Neuronal stem cell (in vitro differentiated cells): ENCODE measurements around the gene JAKMIP1.
A peak's percentile ranks its signal among the peaks of the same experiment; 100 is the strongest.

Experiments used
- DNase-seq: peaks from one replicate; pipeline ENCODE4 v3.0.0-alpha.2; 2013; ENCODE audit warnings: low spot score
- H2AFZ ChIP-seq: one replicate; pipeline ENCODE4 v1.6.1; 2013; ENCODE audit warnings: mild to moderate bottlenecking, low read length, inconsistent platforms
- H2AK5ac ChIP-seq: 2 replicates; pipeline ENCODE4 v1.6.1; 2013; ENCODE audit warnings: low read depth, mild to moderate bottlenecking, inconsistent platforms, low read length, moderate library complexity, mixed read lengths
- H2BK120ac ChIP-seq: 2 replicates; pipeline ENCODE4 v1.6.1; 2013; ENCODE audit warnings: low read depth, mild to moderate bottlenecking, inconsistent platforms, low read length, moderate library complexity, mixed read lengths
- H2BK12ac ChIP-seq: one replicate; pipeline ENCODE4 v1.6.1; 2013; ENCODE audit warnings: low read length, inconsistent platforms
- H2BK15ac ChIP-seq: 2 replicates; pipeline ENCODE4 v1.6.1; 2013; ENCODE audit warnings: mild to moderate bottlenecking, low read length, inconsistent platforms, mixed read lengths
- H2BK5ac ChIP-seq: one replicate; pipeline ENCODE4 v1.6.1; 2013; ENCODE audit warnings: inconsistent platforms, mild to moderate bottlenecking, low read length, moderate library complexity
- H3K14ac ChIP-seq: one replicate; pipeline ENCODE4 v1.6.1; 2013; ENCODE audit warnings: low read length, inconsistent platforms
- H3K18ac ChIP-seq: 2 replicates; pipeline ENCODE4 v1.6.1; 2013; ENCODE audit warnings: low read length, inconsistent platforms
- H3K23ac ChIP-seq: 2 replicates; pipeline ENCODE4 v1.6.1; 2013; ENCODE audit warnings: low read depth, mild to moderate bottlenecking, mixed read lengths, low read length, inconsistent platforms; ENCODE audit not compliant: poor library complexity
- H3K27ac ChIP-seq: replicated peaks from 3 replicates; pipeline ENCODE4 v1.5.1; 2013; ENCODE audit warnings: low read length, inconsistent platforms
- H3K27me3 ChIP-seq, 3 experiments: 2 replicates each; pipeline ENCODE4 v1.6.1; 2013; ENCODE audit warnings: low read length in 3 of 3, mild to moderate bottlenecking in 2 of 3, inconsistent platforms in 1 of 3, low read depth in 1 of 3, mixed read lengths in 1 of 3, moderate library complexity in 1 of 3; ENCODE audit not compliant: control insufficient read depth in 3 of 3, insufficient read depth in 3 of 3
- H3K36me3 ChIP-seq, 2 donors: replicated peaks in 1 of 2; 2 replicates each; pipeline ENCODE4 v1.6.1; 2013; ENCODE audit warnings: low read length in 2 of 2; ENCODE audit not compliant: control insufficient read depth in 2 of 2, insufficient read depth in 2 of 2
- H3K4ac ChIP-seq: 2 replicates; pipeline ENCODE4 v1.6.1; 2013; ENCODE audit warnings: inconsistent platforms, mild to moderate bottlenecking, low read length, moderate library complexity
- H3K4me1 ChIP-seq, 2 donors: 1 replicate in 1 of 2; 2 replicates in 1 of 2; pipeline ENCODE4 v1.6.1; 2013; ENCODE audit warnings: low read length in 2 of 2, low read depth in 1 of 2; ENCODE audit not compliant: control insufficient read depth in 2 of 2, insufficient read depth in 1 of 2
- H3K4me2 ChIP-seq: one replicate; pipeline ENCODE4 v1.6.1; 2013; ENCODE audit warnings: mild to moderate bottlenecking, low read length, inconsistent platforms; ENCODE audit not compliant: insufficient read depth, poor library complexity, severe bottlenecking
- H3K4me3 ChIP-seq, 2 donors: 2 replicates each; pipeline ENCODE4 v1.5.1; 2013; ENCODE audit warnings: low read length in 2 of 2, mild to moderate bottlenecking in 2 of 2, inconsistent platforms in 1 of 2, moderate library complexity in 1 of 2
- H3K79me1 ChIP-seq: one replicate; pipeline ENCODE4 v1.6.1; 2013; ENCODE audit warnings: low read depth, mild to moderate bottlenecking, inconsistent platforms, low read length, moderate library complexity
- H3K9ac ChIP-seq: one replicate; pipeline ENCODE4 v1.6.1; 2013; ENCODE audit warnings: mild to moderate bottlenecking, low read depth, low read length, inconsistent platforms; ENCODE audit not compliant: poor library complexity
- H3K9me3 ChIP-seq, 2 donors: replicated peaks in 1 of 2; 2 replicates each; pipeline versions ENCODE3 to v1.6.1; 2013; ENCODE audit warnings: low read length in 2 of 2, mild to moderate bottlenecking in 2 of 2, inconsistent platforms in 1 of 2, low read depth in 1 of 2, mixed read lengths in 1 of 2, moderate library complexity in 1 of 2; ENCODE audit not compliant: control insufficient read depth in 2 of 2, insufficient read depth in 1 of 2
- H4K8ac ChIP-seq: one replicate; pipeline ENCODE4 v1.6.1; 2013; ENCODE audit warnings: low read depth, mild to moderate bottlenecking, inconsistent platforms, low read length, moderate library complexity
- H4K91ac ChIP-seq: one replicate; pipeline ENCODE4 v1.6.1; 2013; ENCODE audit warnings: low read length, low read depth, mild to moderate bottlenecking, inconsistent platforms; ENCODE audit not compliant: poor library complexity
- WGBS, 2 donors: extraction: QIAGEN DNeasy Blood & Tissue Kit; methylation state at CpG; one replicate each; pipeline ENCODE4 v1.1.7; 2013; ENCODE audit warnings: missing lambda C conversion rate in 2 of 2, mixed read lengths in 1 of 2; ENCODE audit not compliant: insufficient read length in 2 of 2, insufficient replicate concordance in 1 of 2; ENCODE audit errors: extremely low coverage in 2 of 2; 5-methylcytosine and 5-hydroxymethylcytosine counted together

The JAKMIP1 gene

DNA sequence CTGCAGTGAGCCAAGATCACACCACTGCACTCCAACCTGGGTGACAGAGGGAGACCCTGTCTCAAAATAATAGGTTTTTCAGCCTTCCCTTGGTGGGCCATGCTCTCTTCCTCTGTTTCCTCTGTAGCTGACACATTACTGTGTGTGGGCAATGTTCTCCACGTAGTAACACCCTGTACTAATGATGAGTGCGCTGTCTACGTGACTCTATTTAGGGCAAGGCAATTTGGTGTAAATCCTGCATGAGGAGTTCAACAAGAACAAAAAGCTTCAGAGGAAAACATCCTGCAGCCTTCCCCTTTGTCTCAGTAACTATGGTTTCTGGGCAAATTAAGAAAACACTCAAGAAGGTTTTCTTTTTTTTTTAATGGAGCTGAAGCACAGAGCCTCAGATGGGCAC is 24.4 kb upstream of the JAKMIP1 start:
- no peak overlapping the region for H3K4me2 ChIP-seq
- no peak overlapping the region for H3K27ac ChIP-seq
- no peak overlapping the region for H2BK15ac ChIP-seq
- no peak overlapping the region for H3K14ac ChIP-seq
- DNase-seq, result no peak
- H3K4me1 ChIP-seq, result peaks cover 0 to 3% of the 10 kb centered on the region in 2 donors
- H2BK120ac ChIP-seq, result no peak overlapping the region
- no peak overlapping the region for H2BK12ac ChIP-seq
- H3K36me3 ChIP-seq, result no peaks in the 10 kb centered on the region
- H4K8ac ChIP-seq, result no peak overlapping the region
- no peak overlapping the region for H3K4ac ChIP-seq
- peaks cover 4 to 5% of the 10 kb centered on the region in 2 donors for H3K9me3 ChIP-seq
- no peak overlapping the region for H3K4me3 ChIP-seq
- H2AFZ ChIP-seq, result no peak overlapping the region
- H3K18ac ChIP-seq, result no peak overlapping the region
- H3K9ac ChIP-seq, result no peak overlapping the region
- H3K23ac ChIP-seq, result no peak overlapping the region
- no peak overlapping the region for H2BK5ac ChIP-seq
- peaks cover 0 to 42% (median 13%) of the 10 kb centered on the region in 3 experiments for H3K27me3 ChIP-seq
- H4K91ac ChIP-seq, result no peak overlapping the region
- no CpG with 5 or more reads among the region's 3 CpGs for WGBS, 2 donors
- H2AK5ac ChIP-seq, result no peak overlapping the region
- H3K79me1 ChIP-seq, result no peaks in the 10 kb centered on the region

DNA sequence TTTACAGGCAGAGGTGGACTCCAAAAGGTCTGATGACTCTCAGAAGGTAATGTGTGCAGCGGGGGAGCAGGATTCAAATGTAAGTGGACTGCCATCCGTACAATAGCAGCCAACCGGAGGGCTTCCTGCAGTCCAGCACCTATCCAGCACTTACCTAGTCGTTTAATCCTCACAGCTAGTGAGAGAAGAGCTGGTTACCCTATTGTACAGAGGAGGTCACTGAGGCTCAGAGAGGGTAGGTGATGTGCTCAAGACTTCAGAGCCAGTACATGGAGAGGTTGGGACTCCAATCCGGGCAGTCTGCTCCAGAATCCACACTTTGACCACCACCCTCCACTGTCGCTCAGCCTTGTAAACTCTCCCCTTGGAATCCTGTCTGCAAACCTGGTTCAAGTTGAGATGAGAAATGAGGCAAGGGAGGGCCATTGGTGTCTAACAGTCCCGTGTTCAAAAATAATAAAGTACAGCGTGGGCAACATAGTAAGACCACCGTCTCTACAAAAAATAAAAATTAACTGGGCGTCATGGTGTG is 22.5 kb upstream of the JAKMIP1 start:
- no CpG with 5 or more reads among the region's 10 CpGs for WGBS, 2 donors
- peaks cover 0 to 44% (median 13%) of the 10 kb centered on the region in 3 experiments for H3K27me3 ChIP-seq

DNA sequence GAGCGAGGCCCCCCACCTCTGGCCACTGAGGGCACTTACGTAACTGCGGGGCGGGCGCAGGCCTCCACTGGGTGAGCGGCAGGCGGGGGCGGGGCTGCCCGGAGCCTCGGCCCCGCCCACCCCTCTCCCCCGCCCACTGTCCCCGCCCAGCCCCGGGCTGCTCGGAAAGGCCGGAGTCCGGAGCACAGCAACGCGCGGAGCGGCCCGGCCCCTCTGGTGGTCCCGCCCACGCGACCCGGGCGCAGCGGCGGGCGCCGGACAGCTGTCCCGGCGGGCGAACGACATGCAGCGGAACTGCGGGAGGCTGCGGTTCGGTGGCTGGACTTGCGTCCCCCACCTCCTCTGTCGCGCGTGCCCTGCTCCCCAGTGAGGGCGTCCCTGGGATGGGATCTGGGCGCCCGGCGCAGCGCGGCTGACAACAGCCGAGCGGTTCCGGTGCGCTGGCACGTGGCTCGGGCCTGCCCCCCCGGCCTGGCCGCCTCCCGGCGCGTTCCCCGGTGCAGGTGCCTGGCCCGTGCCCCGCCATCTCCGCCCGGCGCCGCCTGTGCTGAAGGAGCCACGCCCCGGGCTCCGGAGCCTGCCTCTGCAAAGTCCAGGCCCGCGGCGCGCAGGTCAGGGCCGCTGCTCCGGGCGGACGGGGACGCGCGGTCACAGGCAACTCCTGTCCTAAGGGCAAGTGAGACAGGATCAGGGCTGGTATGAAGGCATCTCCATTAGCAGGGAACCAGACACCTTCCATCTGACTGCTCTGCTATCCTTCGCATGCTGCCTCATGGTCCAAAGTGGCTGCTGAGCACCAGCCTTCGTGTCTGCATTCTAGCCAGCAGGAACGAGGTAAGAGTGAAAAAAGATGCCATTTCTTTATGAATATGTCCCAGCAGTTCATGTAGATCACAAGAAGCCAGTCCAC is 21.8 kb upstream of the JAKMIP1 start:
- H4K8ac ChIP-seq, result no peak overlapping the region

More for the DNA sequence above, 22.5 kb upstream of the JAKMIP1 start:
- Histone ChIP-seq H3K36me3 (no peaks in the 10 kb centered on the region), H3K14ac (no peak overlapping the region), H4K8ac (no peak overlapping the region), H2AFZ (no peak overlapping the region), H3K18ac (no peak overlapping the region), H3K4ac (no peak overlapping the region), H2BK15ac (no peak overlapping the region), H3K4me1 (peaks cover 0 to 3% of the 10 kb centered on the region in 2 donors), H3K9me3 (peaks cover 4 to 5% of the 10 kb centered on the region in 2 donors), H2BK120ac (no peak overlapping the region), H2AK5ac (no peak overlapping the region), H2BK5ac (no peak overlapping the region), H2BK12ac (no peak overlapping the region), H3K4me3 (peak overlapping the region in 1 of 2 donors; percentile 71), H3K27ac (no peak overlapping the region), H4K91ac (no peak overlapping the region), H3K9ac (no peak overlapping the region), H3K23ac (no peak overlapping the region), H3K4me2 (no peak overlapping the region), H3K79me1 (no peaks in the 10 kb centered on the region)
- DNase-seq, result peak; percentile 33

DNA sequence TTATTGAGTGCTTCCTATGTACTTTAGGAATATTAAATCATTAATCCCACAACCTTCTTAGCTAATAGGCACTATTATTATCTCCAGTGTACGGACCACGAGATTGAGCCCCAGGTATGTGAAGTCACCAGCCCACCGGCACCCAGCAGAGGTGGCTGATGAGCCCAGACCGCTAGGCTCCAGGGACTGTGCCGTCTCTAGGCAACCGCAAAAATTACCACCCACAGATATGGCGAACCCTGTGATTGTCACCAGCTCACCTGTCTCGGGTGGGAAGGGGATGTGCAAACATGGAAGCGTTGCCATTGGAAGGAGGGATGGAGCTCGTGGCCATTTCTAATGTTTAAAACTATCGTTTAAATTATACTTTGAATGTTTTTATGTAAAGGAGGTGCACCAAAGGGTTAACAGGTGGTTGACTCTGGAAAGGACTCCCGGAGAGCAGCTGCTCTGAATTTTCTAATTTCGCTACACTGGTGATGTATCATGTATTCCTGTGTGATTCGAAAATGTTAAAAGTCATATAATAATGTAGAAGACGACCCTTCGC is 21.0 kb upstream of the JAKMIP1 start:
- H3K79me1 ChIP-seq, result no peaks in the 10 kb centered on the region
- no CpG with 5 or more reads among the region's 16 CpGs for WGBS, 2 donors
- no peak overlapping the region for H3K14ac ChIP-seq
- peak overlapping the region; percentile 81 for H3K4me2 ChIP-seq
- no peak overlapping the region for H2AK5ac ChIP-seq
- H3K9me3 ChIP-seq, result peaks cover 4 to 5% of the 10 kb centered on the region in 2 donors
- peak overlapping the region; percentile 17 to 55 for H3K4me3 ChIP-seq
- H2BK15ac ChIP-seq, result no peak overlapping the region
- no peak overlapping the region for H3K23ac ChIP-seq
- H2BK120ac ChIP-seq, result no peak overlapping the region
- H2BK12ac ChIP-seq, result no peak overlapping the region
- DNase-seq, result no peak
- no peak overlapping the region for H3K18ac ChIP-seq
- H2BK5ac ChIP-seq, result no peak overlapping the region
- H3K4me1 ChIP-seq, result peaks cover 0 to 3% of the 10 kb centered on the region in 2 donors
- H2AFZ ChIP-seq, result peak overlapping the region; percentile 61
- H3K4ac ChIP-seq, result no peak overlapping the region
- H4K91ac ChIP-seq, result no peak overlapping the region
- peaks cover 0 to 44% (median 13%) of the 10 kb centered on the region in 3 experiments for H3K27me3 ChIP-seq
- no peak overlapping the region for H4K8ac ChIP-seq
- no peak overlapping the region for H3K9ac ChIP-seq
- H3K27ac ChIP-seq, result no peak overlapping the region
- H3K36me3 ChIP-seq, result no peaks in the 10 kb centered on the region

More for the DNA sequence above, 21.8 kb upstream of the JAKMIP1 start:
- Histone ChIP-seq H2BK12ac (no peak overlapping the region), H2AK5ac (no peak overlapping the region), H4K91ac (no peak overlapping the region), H3K18ac (peak overlapping the region; percentile 79), H3K79me1 (no peaks in the 10 kb centered on the region), H3K14ac (no peak overlapping the region), H3K9me3 (peaks cover 4 to 5% of the 10 kb centered on the region in 2 donors), H3K4me1 (peaks cover 0 to 3% of the 10 kb centered on the region in 2 donors), H3K27ac (no peak overlapping the region), H3K23ac (peak overlapping the region; percentile 35), H3K36me3 (no peaks in the 10 kb centered on the region), H2BK5ac (no peak overlapping the region), H3K4me2 (peak overlapping the region; percentile 81), H3K27me3 (peaks cover 0 to 44% (median 13%) of the 10 kb centered on the region in 3 experiments), H2AFZ (peak overlapping the region; percentile 86), H3K4me3 (peak overlapping the region; percentile 20 to 71), H2BK120ac (no peak overlapping the region), H2BK15ac (no peak overlapping the region), H3K4ac (no peak overlapping the region), H3K9ac (peak overlapping the region; percentile 24)
- WGBS, 2 donors, result no CpG with 5 or more reads among the region's 84 CpGs
- DNase-seq, result peak; percentile 77
